Measurements from ENCODE around the gene TRPV4. TPM values are rescaled to one million over a fixed set of nuclear protein-coding genes. Genes with fewer than 3 reads are reported as not detected.

The TRPV4 gene
- total RNA-seq, 1 experiment from 2014 or later = 3.1 TPM

DNA sequence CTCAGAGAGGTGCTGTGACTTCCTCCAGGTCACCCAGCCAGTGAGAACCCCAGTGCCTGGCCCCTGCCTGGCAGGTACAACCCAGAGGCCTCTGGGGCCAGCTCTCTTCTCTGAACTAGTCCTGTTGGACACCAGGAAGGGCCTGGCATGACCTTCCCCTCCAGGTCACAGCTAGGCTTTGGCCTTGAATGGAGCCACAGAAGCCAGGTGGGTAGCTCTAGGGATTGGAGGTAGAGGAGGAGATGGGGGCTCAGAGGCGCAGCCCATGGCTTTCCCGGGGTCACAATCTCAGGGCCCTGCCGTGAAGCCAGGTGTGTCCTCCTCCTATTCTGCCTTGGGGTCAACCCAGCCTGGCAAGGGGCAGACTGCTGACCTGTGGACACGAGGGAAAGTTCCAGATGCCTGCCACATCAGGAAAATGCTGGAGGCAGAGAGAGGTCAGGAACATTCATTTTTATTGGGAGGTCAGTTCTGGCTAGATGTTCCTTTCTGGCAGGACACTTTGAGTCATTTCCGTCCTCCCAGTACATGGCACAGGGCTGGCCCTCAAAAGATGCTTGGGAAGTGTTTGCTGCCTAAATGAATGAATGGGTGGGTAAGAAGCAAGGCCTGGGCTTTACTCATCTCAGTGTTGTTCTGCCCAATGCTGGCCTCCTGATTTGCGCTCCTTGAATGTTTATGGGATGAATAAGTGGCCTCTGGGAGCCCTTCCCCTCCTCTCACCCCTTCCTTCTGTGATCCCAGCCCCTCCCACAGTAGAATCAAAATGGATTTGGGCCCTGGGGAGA, 94.1 kb downstream of the TRPV4 start:
- DNase-seq = no peak
- Histone ChIP-seq H3F3A (ENCODE audit: insufficient read depth, low read depth) (no peaks in the 10 kb centered on the region), H3K9me3 (ENCODE audit: insufficient read depth, low read depth) (no peaks in the 10 kb centered on the region), H3K4me2 (no peak overlapping the region), H3K4me1 (replicated peaks; ENCODE audit: insufficient read depth) (no peaks in the 10 kb centered on the region), H3K79me2 (ENCODE audit: low read depth) (no peaks in the 10 kb centered on the region), H3K9me2 (ENCODE audit: insufficient read depth) (no peaks in the 10 kb centered on the region), H4K20me1 (ENCODE audit: insufficient read depth) (no peaks in the 10 kb centered on the region), H3K27me3 (ENCODE audit: insufficient read depth, low read depth) (no peaks in the 10 kb centered on the region), H2AFZ (no peak overlapping the region), H3K36me3 (ENCODE audit: low read depth) (no peaks in the 10 kb centered on the region), H3K4me3 (no peak overlapping the region), H3K27ac (no peak overlapping the region)
- no peak for TF ChIP-seq CTCF (conservative IDR thresholded peaks at IDR 0.05)
- no peak for TF ChIP-seq EZH2 (IDR thresholded peaks at IDR 0.05; ENCODE audit: low read depth)
- intact Hi-C loops (cut with micrococcal nuclease; ENCODE audit: unreplicated experiment) = no loop called here
- BruUV-seq (replicated peaks) = no TSS peak
- POLR2A ChIA-PET (ENCODE audit: unreplicated experiment) = no interaction called here
- CTCF ChIA-PET = no interaction called here

DNA sequence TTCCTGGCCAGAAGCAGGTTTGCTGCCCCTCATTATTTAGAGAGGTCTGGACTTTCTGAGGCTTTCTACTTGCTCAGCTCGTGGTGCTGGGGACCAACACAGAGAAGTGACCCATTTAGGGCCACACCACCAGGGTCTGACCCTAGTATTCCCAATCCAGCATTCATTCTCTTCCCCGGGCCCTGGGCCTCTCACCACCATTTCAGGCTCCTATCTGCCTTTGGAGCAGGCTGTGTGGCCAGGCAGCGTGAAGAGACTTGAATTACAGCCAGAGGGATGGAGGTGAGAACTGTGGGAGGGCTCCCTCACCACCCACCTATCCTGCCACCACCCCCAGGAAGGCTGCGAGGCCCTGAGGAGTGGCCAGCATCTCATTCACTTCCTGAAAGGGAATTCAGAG, 95.0 kb downstream of the TRPV4 start:
- H2AFZ ChIP-seq = no peak overlapping the region
- H3K27me3 ChIP-seq (ENCODE audit: insufficient read depth, low read depth) = no peaks in the 10 kb centered on the region
- H3K4me2 ChIP-seq = no peak overlapping the region
- H3K36me3 ChIP-seq (ENCODE audit: low read depth) = no peaks in the 10 kb centered on the region
- no peaks in the 10 kb centered on the region for H3F3A ChIP-seq (ENCODE audit: insufficient read depth, low read depth)
- no peaks in the 10 kb centered on the region for H4K20me1 ChIP-seq (ENCODE audit: insufficient read depth)
- H3K9me3 ChIP-seq (ENCODE audit: insufficient read depth, low read depth) = no peaks in the 10 kb centered on the region
- no peak overlapping the region for H3K27ac ChIP-seq
- H3K4me1 ChIP-seq (replicated peaks; ENCODE audit: insufficient read depth) = no peaks in the 10 kb centered on the region
- ChIA-PET CTCF (no interaction called here), POLR2A (ENCODE audit: unreplicated experiment) (no interaction called here)
- H3K9me2 ChIP-seq (ENCODE audit: insufficient read depth) = no peaks in the 10 kb centered on the region
- H3K4me3 ChIP-seq = no peak overlapping the region
- intact Hi-C loops (cut with micrococcal nuclease; ENCODE audit: unreplicated experiment) = no loop called here
- DNase-seq = no peak
- H3K79me2 ChIP-seq (ENCODE audit: low read depth) = no peaks in the 10 kb centered on the region
- no TSS peak for BruUV-seq (replicated peaks)
- TF ChIP-seq CTCF (conservative IDR thresholded peaks at IDR 0.05) (no peak), EZH2 (IDR thresholded peaks at IDR 0.05; ENCODE audit: low read depth) (no peak)

DNA sequence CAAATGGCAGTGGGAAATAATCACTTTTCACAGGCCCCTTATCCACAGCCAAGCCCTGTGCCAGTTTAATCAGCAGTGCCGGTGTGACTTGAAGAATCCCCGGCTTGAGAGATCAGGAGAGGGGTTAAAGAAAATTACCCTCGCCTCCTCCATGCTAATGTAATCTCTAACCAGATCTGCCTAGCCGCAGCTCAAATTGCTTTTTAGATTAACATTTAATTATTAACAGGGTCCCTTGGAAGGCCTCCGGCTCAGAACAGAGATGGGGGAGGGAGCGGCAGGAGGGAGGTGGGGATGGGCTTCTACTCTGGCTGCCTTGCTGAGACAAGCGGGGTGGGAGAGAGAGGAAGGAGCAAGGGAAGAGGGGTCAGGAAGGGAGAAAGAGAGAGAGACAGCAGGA, 95.6 kb downstream of the TRPV4 start:
- Histone ChIP-seq H2AFZ (no peak overlapping the region), H3K9me2 (ENCODE audit: insufficient read depth) (no peaks in the 10 kb centered on the region), H3K4me1 (replicated peaks; ENCODE audit: insufficient read depth) (no peaks in the 10 kb centered on the region), H3K27me3 (ENCODE audit: insufficient read depth, low read depth) (no peaks in the 10 kb centered on the region), H3K4me2 (no peak overlapping the region), H3K27ac (no peak overlapping the region), H3F3A (ENCODE audit: insufficient read depth, low read depth) (no peaks in the 10 kb centered on the region), H3K36me3 (ENCODE audit: low read depth) (no peaks in the 10 kb centered on the region), H3K4me3 (no peak overlapping the region), H3K9me3 (ENCODE audit: insufficient read depth, low read depth) (no peaks in the 10 kb centered on the region), H4K20me1 (ENCODE audit: insufficient read depth) (no peaks in the 10 kb centered on the region), H3K79me2 (ENCODE audit: low read depth) (no peaks in the 10 kb centered on the region)
- no TSS peak for BruUV-seq (replicated peaks)
- intact Hi-C loops (cut with micrococcal nuclease; ENCODE audit: unreplicated experiment) = no loop called here
- POLR2A ChIA-PET (ENCODE audit: unreplicated experiment) = interaction anchor here (0.6 kb wide), 1 partner anchor 148 kb away, joined by 3 read pairs; no protein-coding TSS in a partner anchor
- CTCF ChIA-PET = no interaction called here
- no peak for DNase-seq
- TF ChIP-seq CTCF (conservative IDR thresholded peaks at IDR 0.05) (no peak), EZH2 (IDR thresholded peaks at IDR 0.05; ENCODE audit: low read depth) (no peak)

All from PC-9 (cell line).